ENCODE measurements around the gene ZP1. TPM values are rescaled to one million over a fixed set of nuclear protein-coding genes. Genes with fewer than 3 reads are reported as not detected.

The ZP1 gene
- total and polyA plus RNA-seq, 2 of the 4 experiments (the other 2 are of a cell fraction): 0.18 to 1.6 TPM

DNA sequence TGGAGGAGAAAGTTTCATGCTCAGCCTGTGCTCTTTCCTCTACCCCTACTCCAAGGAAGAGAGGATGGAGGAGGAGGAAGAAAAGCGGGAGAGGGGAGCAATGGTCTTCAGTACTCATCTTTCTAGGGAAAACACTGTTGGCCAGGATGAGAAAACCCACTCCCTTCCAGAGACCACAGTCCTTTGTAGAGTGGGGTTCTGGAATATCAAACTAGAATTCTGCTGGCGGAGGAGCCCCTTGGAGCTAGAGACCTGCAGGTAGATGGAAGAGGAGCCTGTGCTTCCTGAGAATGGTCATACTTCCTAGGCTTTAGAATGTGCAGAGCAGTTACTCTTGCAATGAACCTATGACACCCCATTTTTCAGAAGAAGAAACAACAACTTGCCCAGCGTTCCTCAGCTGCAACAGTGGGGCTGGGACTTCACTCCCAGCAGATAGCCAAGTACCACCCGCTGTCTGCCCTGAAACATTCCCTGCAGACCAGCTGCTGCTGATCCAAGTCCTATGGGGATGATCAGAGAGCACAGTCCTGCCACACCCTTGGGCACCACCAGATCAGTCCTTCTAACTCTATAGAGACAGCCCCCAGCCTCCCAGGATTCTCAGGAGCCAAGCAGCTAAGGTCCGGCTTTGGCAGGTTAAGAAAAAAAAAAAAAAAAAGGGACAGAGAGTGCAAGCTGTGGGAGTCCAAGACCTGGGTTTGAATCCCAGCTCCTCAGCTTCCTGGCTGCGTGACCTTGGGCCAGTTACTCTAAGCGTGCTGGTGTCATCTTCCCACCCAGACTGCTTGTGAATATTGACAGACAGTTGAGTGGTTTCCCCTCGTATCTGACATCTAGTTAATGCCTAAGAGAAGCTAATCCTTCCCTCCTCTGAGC lies 12.3 kb upstream of the ZP1 start (continued):
- TF ChIP-seq RFX5 (IDR thresholded peaks at IDR 0.05; ENCODE audit: low read depth, low read length): no peak
- no peak for TF ChIP-seq BHLHE40 (IDR thresholded peaks at IDR 0.05; ENCODE audit: low read depth, low read length)

DNA sequence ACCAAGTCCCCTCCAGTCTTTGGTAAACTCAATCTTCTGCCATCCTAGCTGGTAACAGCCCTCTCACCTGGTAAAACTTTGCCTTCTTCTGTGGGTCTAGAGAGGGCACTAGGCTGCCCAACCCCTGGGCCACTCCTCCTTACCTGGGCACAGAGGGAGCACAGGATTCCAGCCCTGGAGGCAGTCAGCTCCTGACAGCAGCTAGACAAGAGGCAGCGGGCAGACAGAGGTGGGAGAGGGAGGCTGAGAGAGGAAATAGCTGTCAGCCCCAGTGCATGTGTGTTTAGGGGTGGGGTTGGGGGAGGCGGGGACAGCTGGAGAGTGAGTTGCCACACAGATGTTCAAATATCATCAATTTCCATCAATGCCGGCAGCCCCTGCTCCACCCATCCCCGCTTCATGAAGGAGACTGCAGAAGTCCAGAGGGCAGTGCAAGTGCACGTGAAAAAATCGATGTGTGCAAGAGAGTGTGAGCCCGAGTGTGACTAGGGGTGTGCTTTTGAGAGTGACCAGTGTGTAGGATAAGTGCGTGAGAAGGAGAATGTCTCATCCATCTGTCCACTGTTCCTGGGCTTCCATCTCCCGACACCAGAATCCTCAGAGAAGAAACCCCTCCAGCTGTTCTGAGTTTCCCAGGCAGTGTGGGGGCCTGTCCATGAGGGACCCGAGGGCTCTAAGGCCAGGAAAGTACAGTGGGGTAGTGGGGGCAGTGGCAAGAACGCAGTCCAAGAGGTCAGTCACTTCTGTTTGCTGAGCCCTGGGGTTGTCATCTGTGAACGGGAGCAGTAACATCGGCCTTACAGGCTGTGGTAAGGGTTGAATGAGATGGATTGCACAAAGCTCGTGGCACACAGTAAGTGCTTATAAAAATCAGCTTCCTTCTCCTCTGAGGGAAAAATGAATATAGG lies 11.4 kb upstream of the ZP1 start, which contains the start of gene PTGDR2:
Gene PTGDR2, minus strand, starts transcription at position 225 of the 908 bp plus-strand sequence. CDS start 2,228 bp downstream, outside the sequence.
- ATAC-seq (ENCODE audit: low read depth) (peak; percentile 38), DNase-seq (no peak)
- Histone ChIP-seq H2BK20ac (ENCODE audit: low read depth, low read length) (no peak within 1 kb of the TSS), H3K4me1 (ENCODE audit: control insufficient read depth, insufficient read depth, low read length) (peaks cover 7% of the 10 kb centered on the region), H3K4me3 (ENCODE audit: insufficient read depth, low read depth, low read length) (no peak within 1 kb of the TSS), H2AK9ac (replicated peaks; ENCODE audit: low read depth, low read length, poor library complexity) (no peak within 1 kb of the TSS), H4K8ac (ENCODE audit: low read depth in 2 of 2, low read length in 2 of 2) (no peak within 1 kb of the TSS), H3K4ac (ENCODE audit: low read depth, low read length) (no peak within 1 kb of the TSS), H3K9me1 (ENCODE audit: insufficient read depth, low read length) (peaks cover 2% of the 10 kb centered on the region; the same call in 1 of the 2 replicates), H3K23ac (ENCODE audit: low read depth, low read length) (peak within 1 kb of the TSS; percentile 67; the same call in 1 of the 2 replicates), H3K18ac (ENCODE audit: low read depth, low read length) (no peak within 1 kb of the TSS), H3K36me3 (ENCODE audit: control insufficient read depth, insufficient read depth, low read length) (peaks cover 8% of the 10 kb centered on the region), H3K56ac (ENCODE audit: extremely low read depth, insufficient read depth, low read length) (no peak within 1 kb of the TSS), H4K5ac (ENCODE audit: low read depth, low read length) (no peak within 1 kb of the TSS), H2BK5ac (ENCODE audit: low read depth, low read length, poor library complexity, severe bottlenecking) (no peak within 1 kb of the TSS), H2AFZ (replicated peaks; ENCODE audit: low read length, poor library complexity) (peak within 1 kb of the TSS; percentile 62), H2BK120ac (ENCODE audit: low read depth, low read length) (no peak within 1 kb of the TSS), H3K27ac (ENCODE audit: insufficient read depth, low read length) (no peak within 1 kb of the TSS), H3K9me3 (ENCODE audit: control insufficient read depth, insufficient read depth, low read length) (no peaks in the 10 kb centered on the region), H3K9ac (ENCODE audit: low read depth, low read length) (no peak within 1 kb of the TSS), H2BK15ac (ENCODE audit: low read depth, low read length) (no peak within 1 kb of the TSS; the same call in 2 of the 3 replicates), H3K27me3 (ENCODE audit: control insufficient read depth, insufficient read depth, low read length) (no peaks in the 10 kb centered on the region), H4K20me1 (ENCODE audit: insufficient read depth, low read length) (no peaks in the 10 kb centered on the region), H3K79me1 (ENCODE audit: low read depth in 1 of 2, low read length in 2 of 2) (no peaks in the 10 kb centered on the region), H3K14ac (replicated peaks; ENCODE audit: low read depth, low read length) (peak within 1 kb of the TSS; percentile 10; the same call in 1 of the 2 replicates), H4K91ac (ENCODE audit: insufficient read depth, low read depth, low read length) (no peak within 1 kb of the TSS), H2AK5ac (ENCODE audit: low read depth, low read length) (no peak within 1 kb of the TSS), H3K4me2 (ENCODE audit: low read depth, low read length) (no peak within 1 kb of the TSS)
- no TSS peak for BruUV-seq (replicated peaks)
- dilution Hi-C loops (cut with HindIII; ENCODE audit: low sequenced_read_pairs, unreplicated experiment): no loop called here
- ChIA-PET CTCF (interaction anchor here (0.6 to 1.4 kb wide), 3 partner anchors 12 to 32 kb away, joined by 3 to 4 read pairs (median 4); no protein-coding TSS in a partner anchor), POLR2A (ENCODE audit: unreplicated experiment) (no interaction called here)
- in situ Hi-C loops (cut with MboI; ENCODE audit: low sequenced_read_pairs): no loop called here
- WGBS, 2 experiments (ENCODE audit: extremely low coverage in 2 of 2, insufficient read length in 1 of 2): 40% methylated on average over 1 of the region's 14 CpGs; no CpG with 5 or more reads in 1 of the 2 experiments
- intact Hi-C loops (cut with micrococcal nuclease): no loop called here
- TF ChIP-seq NFE2L2 (IDR thresholded peaks at IDR 0.05; ENCODE audit: low read depth, low read length) (no peak), FOS (IDR thresholded peaks at IDR 0.05; ENCODE audit: low read depth, low read length) (no peak), MXI1 (IDR thresholded peaks at IDR 0.05; ENCODE audit: borderline replicate concordance, low read depth, low read length) (no peak), CHD1 (IDR thresholded peaks at IDR 0.05; ENCODE audit: low read depth, low read length) (no peak), POLR2A (IDR thresholded peaks at IDR 0.05; ENCODE audit: low read depth, low read length) (no peak), RFX5 (IDR thresholded peaks at IDR 0.05; ENCODE audit: low read depth, low read length) (no peak), CEBPB (IDR thresholded peaks at IDR 0.05; ENCODE audit: low read depth, low read length) (no peak), SMC3 (IDR thresholded peaks at IDR 0.05; ENCODE audit: low read depth, low read length) (no peak), MAFK (IDR thresholded peaks at IDR 0.05; ENCODE audit: low read depth, low read length) (no peak), MAZ (IDR thresholded peaks at IDR 0.05; ENCODE audit: borderline replicate concordance, low read depth, low read length) (no peak)
- TF ChIP-seq, protein P1, sequence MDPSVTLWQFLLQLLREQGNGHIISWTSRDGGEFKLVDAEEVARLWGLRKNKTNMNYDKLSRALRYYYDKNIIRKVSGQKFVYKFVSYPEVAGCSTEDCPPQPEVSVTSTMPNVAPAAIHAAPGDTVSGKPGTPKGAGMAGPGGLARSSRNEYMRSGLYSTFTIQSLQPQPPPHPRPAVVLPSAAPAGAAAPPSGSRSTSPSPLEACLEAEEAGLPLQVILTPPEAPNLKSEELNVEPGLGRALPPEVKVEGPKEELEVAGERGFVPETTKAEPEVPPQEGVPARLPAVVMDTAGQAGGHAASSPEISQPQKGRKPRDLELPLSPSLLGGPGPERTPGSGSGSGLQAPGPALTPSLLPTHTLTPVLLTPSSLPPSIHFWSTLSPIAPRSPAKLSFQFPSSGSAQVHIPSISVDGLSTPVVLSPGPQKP (IDR thresholded peaks at IDR 0.05; ENCODE audit: borderline replicate concordance, low read depth, low read length): no peak
